GM21825 (cell line): ENCODE data around the gene SLC37A1.

Experiments used
- ATAC-seq: cut with Tn5 transposase; IDR thresholded peaks from one replicate; pipeline ENCODE4 v1.9.1; 2021; ENCODE audit warnings: mild to moderate bottlenecking, moderate library complexity; ENCODE audit not compliant: unreplicated experiment

SLC37A1 gene

DNA sequence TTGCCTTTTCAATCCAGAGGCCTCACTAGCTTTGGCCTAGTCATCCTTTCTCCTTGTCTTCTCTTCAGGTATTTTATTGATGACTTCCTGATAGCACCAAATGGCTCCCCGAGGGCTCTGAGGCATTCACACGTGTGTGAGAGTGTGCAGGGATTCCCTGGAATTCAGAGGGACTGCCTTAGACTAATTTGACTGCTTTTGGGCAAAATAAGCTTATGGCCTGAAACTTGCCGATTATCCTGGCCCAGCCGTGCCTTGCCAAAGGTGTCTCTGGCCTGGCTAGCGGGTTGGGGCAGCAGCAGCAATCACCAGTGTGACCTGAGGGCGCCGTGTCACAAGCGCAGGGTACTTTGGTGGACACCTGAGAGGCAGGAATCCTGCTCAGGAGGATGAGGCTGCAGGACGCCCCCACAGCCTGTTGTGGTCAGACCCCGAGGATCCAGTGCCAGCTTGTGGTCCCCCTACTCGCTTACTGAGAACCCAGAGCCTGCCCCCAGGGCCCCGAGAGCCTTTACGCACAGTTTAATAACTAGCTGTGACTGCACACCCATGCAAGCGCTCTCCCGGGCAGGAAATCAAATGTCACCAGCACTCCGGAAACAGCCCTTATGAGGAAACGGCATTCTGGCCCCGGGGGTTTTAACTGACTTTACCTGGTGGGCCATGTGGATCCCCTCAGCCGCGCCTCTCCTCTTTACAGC, 76.9 kb downstream of the SLC37A1 start:
- no peak for ATAC-seq

DNA sequence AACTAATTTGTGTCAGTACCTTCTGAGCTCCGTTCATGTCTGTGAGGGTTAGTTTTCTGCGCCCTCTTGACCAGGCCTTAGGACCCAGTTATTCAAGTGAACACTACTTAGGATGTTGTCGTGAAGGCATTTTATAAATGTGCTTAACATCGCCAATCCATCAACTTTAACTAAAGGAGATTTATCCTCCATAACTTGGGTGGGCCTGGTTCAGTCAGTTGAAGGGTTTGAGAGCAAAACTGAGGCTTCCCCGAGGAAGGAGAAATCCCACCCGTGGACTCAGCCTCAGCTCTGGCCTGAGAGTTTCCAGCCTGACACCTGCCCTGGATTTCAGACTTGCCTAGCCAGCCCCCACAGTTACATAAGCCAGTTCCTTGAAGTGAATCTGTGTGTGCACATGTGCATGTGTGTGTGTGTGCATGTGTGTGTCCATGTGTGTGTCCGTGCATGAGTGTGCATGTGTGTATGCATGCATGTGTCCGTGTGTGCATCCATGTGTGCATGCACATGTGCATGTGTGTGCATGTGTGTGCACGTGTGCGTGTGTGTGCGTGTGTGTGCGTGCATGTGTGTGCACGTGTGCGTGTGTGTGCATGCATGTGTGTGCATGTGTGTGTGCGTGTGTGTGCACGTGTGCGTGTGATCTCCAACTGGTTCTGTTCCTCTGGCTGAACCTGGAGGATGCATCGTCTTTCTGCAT, 77.7 kb downstream of the SLC37A1 start:
- ATAC-seq, result no peak

- ATAC-seq, result no peak
Measured at GRCh38 chr21:42592156-42592820, 78.6 kb downstream of the SLC37A1 start.

DNA sequence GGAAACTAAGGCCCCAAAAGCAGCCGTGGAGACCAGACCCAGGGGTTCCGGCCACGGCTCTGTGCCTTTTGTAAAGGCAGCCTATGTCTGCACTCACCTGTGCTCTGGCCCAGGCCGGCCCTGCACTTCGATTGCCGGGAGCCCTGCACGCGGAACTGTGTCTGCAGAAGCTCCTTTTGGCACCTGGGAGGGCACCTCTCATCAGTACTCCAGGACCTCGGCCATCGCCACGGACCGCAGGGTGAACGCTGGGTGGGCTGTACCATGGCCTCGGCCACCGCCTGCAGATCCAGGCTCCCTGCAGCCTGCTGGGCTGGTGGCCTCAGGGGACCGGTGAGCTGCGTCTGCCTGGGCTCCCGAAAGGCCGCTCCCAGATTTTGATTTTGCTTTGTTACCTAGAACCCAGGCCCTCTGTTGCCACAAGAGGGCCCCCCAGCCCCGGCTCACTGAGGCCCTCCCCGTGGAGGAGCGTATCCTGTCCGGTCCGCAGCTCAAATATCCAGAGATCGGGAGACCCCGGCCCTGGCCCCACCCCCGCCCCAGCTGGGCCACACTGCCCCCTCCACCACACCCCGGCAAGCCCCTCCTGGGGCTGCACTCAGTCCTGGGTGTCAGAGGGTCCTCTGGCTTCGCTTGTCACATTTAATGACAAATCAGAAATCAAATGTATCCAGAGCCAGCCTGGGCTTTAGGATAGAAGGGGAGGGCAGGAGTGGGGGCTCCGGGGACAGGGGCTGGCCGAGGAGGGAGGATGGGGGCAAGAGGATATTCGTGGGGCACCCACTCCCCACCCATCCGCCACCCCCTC, 79.6 kb downstream of the SLC37A1 start:
- ATAC-seq, result no peak

DNA sequence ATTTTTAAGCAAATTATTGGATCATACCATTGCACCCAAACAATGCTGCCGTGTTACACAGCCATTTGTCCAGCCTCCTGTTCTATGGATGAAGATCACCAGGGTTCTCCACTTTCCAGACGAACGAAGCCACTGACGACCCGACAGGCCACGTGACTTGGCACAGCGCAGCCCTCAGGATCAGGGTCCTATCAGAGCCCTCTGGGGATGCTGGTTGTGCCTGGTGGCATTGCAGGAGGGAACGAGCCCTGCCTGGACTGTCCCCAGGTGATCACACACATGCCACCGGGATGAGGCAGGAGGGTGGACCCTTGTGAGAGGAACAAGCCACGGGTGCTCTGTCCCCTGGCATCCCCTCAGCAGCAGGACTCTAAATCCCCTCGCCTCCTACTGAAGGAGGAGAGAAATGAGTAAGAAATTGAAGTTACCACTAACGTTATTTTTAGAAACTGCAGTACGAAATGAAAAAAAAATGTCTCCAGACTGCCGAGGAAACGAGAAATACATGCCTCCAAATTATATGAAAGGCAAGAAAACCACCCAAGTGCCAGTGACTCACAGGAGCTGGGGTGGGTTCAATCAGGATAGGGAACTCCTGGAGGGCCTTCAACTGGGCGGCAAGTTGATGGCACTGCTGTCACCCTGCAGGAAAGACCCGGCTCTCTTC, 81.1 kb downstream of the SLC37A1 start:
- no peak for ATAC-seq

- no peak for ATAC-seq
Measured at GRCh38 chr21:42595283-42596187, 81.9 kb downstream of the SLC37A1 start.

DNA sequence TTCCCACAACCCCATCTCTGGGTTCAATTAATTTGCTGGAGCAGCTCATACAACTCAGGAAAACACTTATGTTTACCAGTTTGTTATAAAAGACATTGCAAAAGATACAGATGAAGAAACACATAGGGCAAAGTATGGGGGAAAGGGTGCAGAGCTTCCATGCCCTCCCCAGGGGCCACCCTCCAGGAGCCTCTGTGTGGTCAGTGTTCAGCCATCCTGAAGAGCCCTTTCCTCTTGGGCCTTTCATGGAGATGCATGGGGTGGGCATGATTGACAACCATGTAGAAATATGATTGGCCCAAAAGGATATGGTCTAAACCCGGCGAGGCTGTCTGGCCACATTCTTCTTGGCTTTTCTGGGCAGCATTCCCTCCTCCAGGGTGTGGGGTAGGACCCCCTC, 83.0 kb downstream of the SLC37A1 start:
- no peak for ATAC-seq

DNA sequence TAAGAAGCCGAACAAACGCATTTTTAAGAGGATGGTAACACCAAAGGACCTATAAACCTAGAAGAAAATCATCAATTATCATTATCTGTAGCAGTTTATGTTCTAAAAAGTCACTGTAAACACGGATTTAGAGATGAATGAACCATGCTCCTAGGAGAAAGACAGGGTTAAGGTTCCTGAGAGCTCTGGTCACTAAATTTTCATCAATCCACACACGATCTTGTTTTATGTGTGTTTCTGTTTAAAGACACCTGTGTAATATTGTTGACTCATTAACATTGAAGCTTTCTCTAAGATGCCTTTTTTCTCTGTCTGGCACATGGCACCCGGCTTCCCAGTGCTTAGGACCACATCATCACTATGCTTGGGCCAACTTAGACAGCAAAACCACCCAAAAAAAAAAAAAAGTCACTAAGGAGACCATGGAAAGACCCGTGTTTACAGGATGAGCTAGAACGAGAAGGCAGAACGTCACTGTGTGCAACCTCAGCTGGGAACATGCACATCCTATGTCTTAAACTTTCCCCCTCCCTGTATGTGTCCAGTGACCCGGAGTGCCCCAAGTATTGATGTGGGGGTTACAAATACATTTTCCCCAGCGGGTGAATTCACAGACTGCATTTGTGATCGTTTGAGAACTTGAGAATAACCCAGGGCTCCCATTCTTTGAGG, 84.0 kb downstream of the SLC37A1 start:
- no peak for ATAC-seq

DNA sequence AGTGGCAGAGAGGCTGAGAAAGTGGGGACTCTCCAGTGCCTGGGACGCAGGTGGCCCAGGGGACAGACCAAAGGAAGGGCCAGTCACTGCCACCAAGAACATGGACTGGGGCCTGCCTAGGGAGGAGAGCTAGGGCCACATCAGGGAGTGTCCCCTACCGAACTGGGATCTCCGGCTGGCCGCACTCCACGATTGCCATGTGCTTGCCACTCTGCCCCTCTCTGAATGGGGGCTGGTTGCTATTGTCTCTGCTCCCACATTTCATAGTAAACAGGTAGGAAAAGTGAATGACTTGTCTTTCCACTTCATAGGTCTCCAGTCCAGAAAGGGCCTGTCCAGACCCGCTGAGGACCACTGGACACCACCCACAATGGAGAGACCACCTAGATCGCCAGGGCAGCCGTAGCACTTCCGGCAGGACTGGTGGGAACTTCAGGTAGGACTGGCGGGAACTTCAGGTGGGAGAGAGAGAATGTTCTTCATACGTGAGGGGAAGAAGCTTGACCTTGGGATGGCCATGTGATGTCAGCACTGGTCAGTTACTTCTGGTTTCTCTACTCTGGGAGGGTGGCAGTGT, 84.6 kb downstream of the SLC37A1 start:
- ATAC-seq, result no peak

DNA sequence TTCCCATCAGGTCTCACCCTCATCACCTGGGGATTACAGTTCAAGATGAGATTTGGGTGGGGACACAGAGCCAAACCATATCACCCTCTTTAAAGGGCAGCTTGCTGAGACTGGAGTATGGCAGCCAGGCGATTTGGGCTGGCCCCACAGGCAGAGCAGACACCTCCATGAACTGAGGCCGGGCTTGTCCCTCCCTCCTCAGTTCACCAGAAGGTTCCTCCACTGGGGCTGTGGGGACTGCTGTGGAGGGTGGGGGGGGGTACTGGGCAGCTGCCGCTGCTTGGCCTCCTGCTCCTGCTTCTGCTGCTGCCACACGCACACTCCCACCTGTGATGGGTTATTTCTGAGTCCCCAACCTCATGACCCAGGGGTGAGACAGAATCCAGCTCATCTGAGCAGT, 85.8 kb downstream of the SLC37A1 start:
- ATAC-seq, result no peak

GRCh38 chr21:42599962-42600361, 86.3 kb downstream of the SLC37A1 start:
- no peak for ATAC-seq

- ATAC-seq, result no peak
Measured at GRCh38 chr21:42601656-42602055, 88.0 kb downstream of the SLC37A1 start.

GRCh38 chr21:42607102-42607501, 93.5 kb downstream of the SLC37A1 start:
- ATAC-seq, result no peak

- no peak for ATAC-seq
Measured at GRCh38 chr21:42607525-42608102, 94.0 kb downstream of the SLC37A1 start.

GRCh38 chr21:42608446-42608845, 94.8 kb downstream of the SLC37A1 start:
- ATAC-seq, result no peak

DNA sequence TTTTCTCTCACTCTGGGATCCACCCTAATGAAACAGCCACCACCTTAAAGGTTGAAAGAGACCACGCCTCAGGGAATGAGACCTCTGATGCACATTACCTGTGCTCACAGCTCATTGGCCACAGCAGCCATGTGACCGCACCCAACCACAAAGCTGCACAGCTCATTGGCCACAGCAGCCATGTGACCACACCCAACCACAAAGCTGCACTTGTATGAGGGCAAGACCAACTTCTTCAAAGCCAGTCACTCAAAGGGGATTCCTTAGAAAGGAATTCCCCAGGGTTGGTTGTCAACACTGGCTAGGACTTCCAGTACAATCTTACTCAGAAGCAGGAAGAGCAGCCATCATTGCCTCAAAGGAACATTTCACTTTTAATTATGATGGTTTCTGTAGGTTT, 96.2 kb downstream of the SLC37A1 start:
- no peak for ATAC-seq

GRCh38 chr21:42611852-42612251, 98.2 kb downstream of the SLC37A1 start:
- ATAC-seq, result no peak

- ATAC-seq, result no peak
Measured at GRCh38 chr21:42612390-42612789, 98.7 kb downstream of the SLC37A1 start.
